CD4-positive, alpha-beta T cell (primary cell): Measurements from ENCODE around the gene BRD9. TPM values are rescaled to one million over a fixed set of nuclear protein-coding genes. Genes with fewer than 3 reads are reported as not detected.
"Not testable (repeated sequence)": the region's sequence is repeated elsewhere in the genome, so short reads cannot be mapped to it uniquely, and the experiment has no call there.

Experiments
- ATAC-seq: fragments of 200-7000 bp; cut with Tn5 transposase; one replicate; pipeline ENCODE4 v1.10.0; 2022; ENCODE audit warnings: mild to moderate bottlenecking; ENCODE audit not compliant: poor library complexity
- CTCF ChIA-PET: fragments of 350-600 bp; sonication (Branson Sonifier 250); formaldehyde crosslinking; loops from one replicate; lab custom pipeline; 2021; ENCODE audit warnings: antibody characterized with exemption, inconsistent platforms; lab: Charles Lee
- POLR2A ChIA-PET: fragments of 350-600 bp; sonication (Branson Sonifier 250); formaldehyde crosslinking; loops from one replicate; lab custom pipeline; 2021; ENCODE audit warnings: antibody characterized with exemption, inconsistent platforms; lab: Charles Lee
- DNase-seq, 14 experiments: peaks; one replicate each; pipeline ENCODE4 v3.0.0-alpha.2; 2013 to 2020; ENCODE audit warnings: mixed read lengths in 2 of 14
- H3K27ac ChIP-seq, 2 donors: one replicate each; pipeline versions ENCODE4 v1.5.1 to v1.7.0; 2013; ENCODE audit warnings: low read length in 2 of 2, low read depth in 1 of 2, mild to moderate bottlenecking in 1 of 2
- H3K27me3 ChIP-seq, 2 experiments: 1 replicate in 1 of 2; 2 replicates in 1 of 2; pipeline versions ENCODE4 v1.6.1 to v1.7.0; 2013; ENCODE audit warnings: low read length in 2 of 2, control low read depth in 1 of 2, mild to moderate bottlenecking in 1 of 2, moderate library complexity in 1 of 2; ENCODE audit not compliant: insufficient read depth in 2 of 2, control insufficient read depth in 1 of 2
- H3K36me3 ChIP-seq: one replicate; pipeline ENCODE4 v1.6.1; 2013; ENCODE audit warnings: low read length, control low read depth; ENCODE audit not compliant: insufficient read depth
- H3K4me1 ChIP-seq: one replicate; pipeline ENCODE4 v1.6.1; 2013; ENCODE audit warnings: low read length, control low read depth; ENCODE audit not compliant: insufficient read depth
- H3K4me3 ChIP-seq: one replicate; pipeline ENCODE4 v1.5.1; 2013; ENCODE audit warnings: mild to moderate bottlenecking, low read length, moderate library complexity
- H3K9me3 ChIP-seq, 2 experiments: 1 replicate in 1 of 2; 2 replicates in 1 of 2; pipeline versions ENCODE4 v1.6.1 to v1.7.0; 2013; ENCODE audit warnings: low read length in 2 of 2, mild to moderate bottlenecking in 2 of 2, control low read depth in 1 of 2, moderate library complexity in 1 of 2; ENCODE audit not compliant: control insufficient read depth in 1 of 2, insufficient read depth in 1 of 2
- H3K27ac Mint-ChIP-seq: one replicate; pipeline ENCODE4 v1.8.0; 2020; ENCODE audit warnings: mixed read lengths
- H3K27me3 Mint-ChIP-seq: one replicate; pipeline ENCODE4 v1.8.0; 2021; ENCODE audit warnings: mixed read lengths
- H3K36me3 Mint-ChIP-seq: one replicate; pipeline ENCODE4 v1.8.0; 2021; ENCODE audit warnings: low read depth, mixed read lengths
- H3K4me1 Mint-ChIP-seq: one replicate; pipeline ENCODE4 v1.8.0; 2021; ENCODE audit warnings: low read depth, mixed read lengths
- H3K4me3 Mint-ChIP-seq: one replicate; pipeline ENCODE4 v1.8.0; 2020; ENCODE audit warnings: mild to moderate bottlenecking, mixed read lengths
- H3K9me3 Mint-ChIP-seq: one replicate; pipeline ENCODE4 v1.8.0; 2020; ENCODE audit warnings: mixed read lengths
- intact Hi-C, 2 experiments: fragments of 100-400 bp; cut with DNase I in 1 of 2; cut with micrococcal nuclease in 1 of 2; formaldehyde crosslinking; loops; one replicate each; pipeline versions ENCODE4 v1.15.1 to v1.9.0; 2023 to 2025; cut with DNase I, micrococcal nuclease
- total RNA-seq, 174 experiments: library from RNA in 2 of 174; stranded (reverse) in 2 of 174; gene quantifications; one replicate each; pipeline ENCODE4 v1.2.3 and lab custom pipeline; 2021 to 2026
- TF ChIP-seq, protein P1 (sequence below): fragments of 200-600 bp; IDR thresholded peaks from one replicate; pipeline ENCODE4 v1.8.0; 2022; ENCODE audit warnings: antibody characterized with exemption, mild to moderate bottlenecking

BRD9 gene
- total RNA-seq, 2 experiments from 2014 or later, result 109 TPM

DNA sequence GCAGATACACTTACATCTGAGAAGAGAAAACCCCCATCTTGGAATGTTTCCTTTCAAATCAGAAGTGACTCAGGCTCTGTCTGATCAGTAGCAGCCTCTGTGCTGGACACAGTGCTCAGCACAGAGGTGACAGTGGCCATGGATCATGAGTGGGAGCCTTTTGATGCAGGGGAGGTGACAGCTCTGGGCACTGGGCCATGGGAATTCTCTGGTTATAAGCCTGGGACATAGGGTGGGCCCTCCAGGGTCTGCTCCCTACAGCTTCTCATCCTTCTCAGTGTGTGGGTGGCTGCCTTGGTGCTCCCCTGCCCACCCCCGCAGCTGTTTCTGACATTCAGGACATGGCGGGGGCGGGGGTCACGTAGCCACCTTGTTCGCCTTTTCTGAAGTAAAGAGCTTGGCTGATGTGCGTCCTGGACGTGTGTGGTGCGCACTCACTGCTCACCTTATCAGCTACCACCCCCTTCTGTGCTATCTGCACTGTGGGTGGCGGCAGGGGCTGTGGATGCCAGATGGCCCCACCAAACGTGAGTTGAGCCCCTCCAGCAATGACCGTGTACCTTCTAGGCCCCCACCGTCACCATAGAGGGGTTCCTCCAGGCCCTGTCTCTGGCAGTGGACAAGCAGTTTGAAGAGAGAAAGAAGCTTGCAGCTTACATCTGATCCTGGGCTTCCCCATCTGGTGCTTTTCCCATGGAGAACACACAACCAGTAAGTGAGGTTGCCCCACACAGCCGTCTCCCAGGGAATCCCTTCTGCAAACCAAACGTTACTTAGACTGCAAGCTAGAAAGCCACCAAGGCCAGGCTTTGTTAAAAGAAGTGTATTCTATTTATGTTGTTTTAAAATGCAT lies 24.1 kb upstream of the BRD9 start:
- Histone ChIP-seq H3K4me1 (peaks cover 4% of the 10 kb centered on the region), H3K27ac (no peak overlapping the region), H3K27me3 (no peaks in the 10 kb centered on the region), H3K36me3 (no peaks in the 10 kb centered on the region), H3K4me3 (no peak overlapping the region), H3K9me3 (no peaks in the 10 kb centered on the region)
- no peak for ATAC-seq
- TF ChIP-seq, protein P1, sequence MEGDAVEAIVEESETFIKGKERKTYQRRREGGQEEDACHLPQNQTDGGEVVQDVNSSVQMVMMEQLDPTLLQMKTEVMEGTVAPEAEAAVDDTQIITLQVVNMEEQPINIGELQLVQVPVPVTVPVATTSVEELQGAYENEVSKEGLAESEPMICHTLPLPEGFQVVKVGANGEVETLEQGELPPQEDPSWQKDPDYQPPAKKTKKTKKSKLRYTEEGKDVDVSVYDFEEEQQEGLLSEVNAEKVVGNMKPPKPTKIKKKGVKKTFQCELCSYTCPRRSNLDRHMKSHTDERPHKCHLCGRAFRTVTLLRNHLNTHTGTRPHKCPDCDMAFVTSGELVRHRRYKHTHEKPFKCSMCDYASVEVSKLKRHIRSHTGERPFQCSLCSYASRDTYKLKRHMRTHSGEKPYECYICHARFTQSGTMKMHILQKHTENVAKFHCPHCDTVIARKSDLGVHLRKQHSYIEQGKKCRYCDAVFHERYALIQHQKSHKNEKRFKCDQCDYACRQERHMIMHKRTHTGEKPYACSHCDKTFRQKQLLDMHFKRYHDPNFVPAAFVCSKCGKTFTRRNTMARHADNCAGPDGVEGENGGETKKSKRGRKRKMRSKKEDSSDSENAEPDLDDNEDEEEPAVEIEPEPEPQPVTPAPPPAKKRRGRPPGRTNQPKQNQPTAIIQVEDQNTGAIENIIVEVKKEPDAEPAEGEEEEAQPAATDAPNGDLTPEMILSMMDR, result no peak
- intact Hi-C loops, result no loop called here
- CTCF ChIA-PET, result no interaction called here
- DNase-seq, result no peak
- Mint-ChIP-seq H3K36me3 (no peaks in the 10 kb centered on the region), H3K4me1 (peaks cover 6% of the 10 kb centered on the region), H3K27me3 (no peaks in the 10 kb centered on the region), H3K27ac (no peak overlapping the region), H3K4me3 (no peak overlapping the region), H3K9me3 (no peaks in the 10 kb centered on the region)
- POLR2A ChIA-PET, result no interaction called here

- no peaks in the 10 kb centered on the region for H3K9me3 Mint-ChIP-seq
These were observed 23.3 kb upstream of the BRD9 start for GRCh38 chr5:915946-916345.

DNA sequence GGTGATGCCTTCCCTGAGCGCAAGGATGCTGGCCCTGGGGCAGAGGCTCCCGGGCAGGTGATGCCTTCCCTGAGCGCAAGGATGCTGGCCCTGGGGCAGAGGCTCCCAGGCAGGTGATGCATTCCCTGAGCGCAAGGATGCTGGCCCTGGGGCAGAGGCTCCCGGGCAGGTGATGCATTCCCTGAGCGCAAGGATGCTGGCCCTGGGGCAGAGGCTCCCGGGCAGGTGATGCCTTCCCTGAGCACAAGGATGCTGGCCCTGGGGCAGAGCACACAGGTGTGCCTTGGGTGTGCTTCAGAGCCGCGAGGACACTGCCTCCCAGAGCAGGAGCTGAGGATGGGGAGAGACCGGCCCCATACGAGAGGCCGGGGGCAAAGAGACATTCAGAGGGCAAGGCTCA lies 22.7 kb upstream of the BRD9 start:
- intact Hi-C loops, H3K4me3 Mint-ChIP-seq, H3K27me3 Mint-ChIP-seq, H3K27me3 ChIP-seq, H3K9me3 Mint-ChIP-seq, H3K36me3 ChIP-seq, H3K36me3 Mint-ChIP-seq, POLR2A ChIA-PET, H3K9me3 ChIP-seq, DNase-seq, CTCF ChIA-PET, H3K4me3 ChIP-seq, H3K4me1 ChIP-seq, H3K4me1 Mint-ChIP-seq, H3K27ac ChIP-seq, H3K27ac Mint-ChIP-seq, ATAC-seq: not testable (repeated sequence)

More at GRCh38 chr5:915946-916345, 23.3 kb upstream of the BRD9 start:
- POLR2A ChIA-PET, result no interaction called here
- Histone ChIP-seq H3K27ac (no peak overlapping the region), H3K36me3 (no peaks in the 10 kb centered on the region), H3K27me3 (no peaks in the 10 kb centered on the region), H3K9me3 (no peaks in the 10 kb centered on the region), H3K4me1 (peaks cover 4% of the 10 kb centered on the region), H3K4me3 (no peak overlapping the region)
- DNase-seq, result no peak
- no peaks in the 10 kb centered on the region for H3K27me3 Mint-ChIP-seq
- CTCF ChIA-PET, result no interaction called here
- no peak for ATAC-seq
- no peak overlapping the region for H3K4me3 Mint-ChIP-seq
- intact Hi-C loops, result no loop called here
- H3K4me1 Mint-ChIP-seq, result peaks cover 6% of the 10 kb centered on the region
- TF ChIP-seq, protein P1, result no peak
- no peak overlapping the region for H3K27ac Mint-ChIP-seq
- H3K36me3 Mint-ChIP-seq, result no peaks in the 10 kb centered on the region

- Mint-ChIP-seq H3K36me3 (no peaks in the 10 kb centered on the region), H3K27ac (no peak overlapping the region), H3K27me3 (no peaks in the 10 kb centered on the region), H3K4me1 (peaks cover 6% of the 10 kb centered on the region), H3K9me3 (no peaks in the 10 kb centered on the region), H3K4me3 (no peak overlapping the region)
- no peaks in the 10 kb centered on the region for H3K9me3 ChIP-seq
- TF ChIP-seq, protein P1, result no peak
- no peak overlapping the region for H3K27ac ChIP-seq
- ATAC-seq (no peak), DNase-seq (no peak)
- ChIA-PET POLR2A (no interaction called here), CTCF (no interaction called here)
- H3K4me3 ChIP-seq, result no peak overlapping the region
- no peaks in the 10 kb centered on the region for H3K36me3 ChIP-seq
- H3K4me1 ChIP-seq, result peaks cover 4% of the 10 kb centered on the region
- no peaks in the 10 kb centered on the region for H3K27me3 ChIP-seq
- intact Hi-C loops, result no loop called here
These were observed 22.0 kb upstream of the BRD9 start for GRCh38 chr5:914612-915011.
